GM21367 (cell line): ENCODE results near the gene TIMM10.
"Not testable (repeated sequence)": the region's sequence is repeated elsewhere in the genome, so short reads cannot be mapped to it uniquely, and the experiment has no call there.

Experiments
- ATAC-seq: cut with Tn5 transposase; IDR thresholded peaks from one replicate; pipeline ENCODE4 v1.9.1; 2021; ENCODE audit not compliant: unreplicated experiment

Gene TIMM10

GRCh38 chr11:57543593-57543992, 13.0 kb upstream of the TIMM10 start:
- ATAC-seq, result no peak

GRCh38 chr11:57542582-57542981, 12.0 kb upstream of the TIMM10 start:
- ATAC-seq, result no peak

- ATAC-seq, result no peak
Measured at GRCh38 chr11:57541169-57541568, 10.6 kb upstream of the TIMM10 start.

- ATAC-seq, result no peak
Measured at GRCh38 chr11:57539342-57539741, 8.8 kb upstream of the TIMM10 start.

- no peak for ATAC-seq
Measured at GRCh38 chr11:57536947-57537619, 6.5 kb upstream of the TIMM10 start, which contains the start of gene SMTNL1. Gene SMTNL1 (plus strand): TSS chr11:57537595. CDS start chr11:57542643, 5,048 bp downstream.

GRCh38 chr11:57534449-57534848, 3.9 kb upstream of the TIMM10 start:
- ATAC-seq, result not testable (repeated sequence)

- ATAC-seq, result no peak
Measured at GRCh38 chr11:57530215-57530595, 349 bp downstream of the TIMM10 start.

- ATAC-seq, result no peak
Measured at GRCh38 chr11:57529012-57529411, 1.5 kb downstream of the TIMM10 start.

- ATAC-seq, result no peak
Measured at GRCh38 chr11:57527056-57527631, 3.4 kb downstream of the TIMM10 start.

- no peak for ATAC-seq
Measured at GRCh38 chr11:57523419-57523818, 7.1 kb downstream of the TIMM10 start.

GRCh38 chr11:57521116-57521515, 9.4 kb downstream of the TIMM10 start:
- ATAC-seq, result no peak

- ATAC-seq, result no peak
Measured at GRCh38 chr11:57516061-57516443, 14.5 kb downstream of the TIMM10 start.

- ATAC-seq, result peak; percentile 43
Measured at GRCh38 chr11:57515332-57516060, 15.1 kb downstream of the TIMM10 start, which contains the start of gene SLC43A1. Gene SLC43A1 (minus strand): TSS chr11:57515702. CDS start chr11:57514111, 1,591 bp downstream.

- peak; percentile 1 for ATAC-seq
Measured at GRCh38 chr11:57514538-57515331, 15.8 kb downstream of the TIMM10 start.

- no peak for ATAC-seq
Measured at GRCh38 chr11:57513911-57514537, 16.5 kb downstream of the TIMM10 start.

GRCh38 chr11:57513452-57513795, 17.1 kb downstream of the TIMM10 start:
- ATAC-seq, result no peak

- no peak for ATAC-seq
Measured at GRCh38 chr11:57512646-57513451, 17.7 kb downstream of the TIMM10 start.

GRCh38 chr11:57511741-57512430, 18.7 kb downstream of the TIMM10 start:
- no peak for ATAC-seq

GRCh38 chr11:57508341-57509170, 22.0 kb downstream of the TIMM10 start:
- no peak for ATAC-seq
